HG02610 (cell line): Measurements from ENCODE around the gene LAMA2.
"Not testable (repeated sequence)": the region's sequence is repeated elsewhere in the genome, so short reads cannot be mapped to it uniquely, and the experiment has no call there.

Experiments
- ATAC-seq: cut with Tn5 transposase; IDR thresholded peaks from one replicate; pipeline ENCODE4 v1.9.1; 2021; ENCODE audit warnings: mild to moderate bottlenecking, moderate library complexity; ENCODE audit not compliant: unreplicated experiment

Gene LAMA2

GRCh38 chr6:129059650-129060049 lies 176.7 kb downstream of the LAMA2 start:
- no peak for ATAC-seq

- ATAC-seq: no peak
Measured at GRCh38 chr6:129069006-129069405, 186.1 kb downstream of the LAMA2 start.

DNA sequence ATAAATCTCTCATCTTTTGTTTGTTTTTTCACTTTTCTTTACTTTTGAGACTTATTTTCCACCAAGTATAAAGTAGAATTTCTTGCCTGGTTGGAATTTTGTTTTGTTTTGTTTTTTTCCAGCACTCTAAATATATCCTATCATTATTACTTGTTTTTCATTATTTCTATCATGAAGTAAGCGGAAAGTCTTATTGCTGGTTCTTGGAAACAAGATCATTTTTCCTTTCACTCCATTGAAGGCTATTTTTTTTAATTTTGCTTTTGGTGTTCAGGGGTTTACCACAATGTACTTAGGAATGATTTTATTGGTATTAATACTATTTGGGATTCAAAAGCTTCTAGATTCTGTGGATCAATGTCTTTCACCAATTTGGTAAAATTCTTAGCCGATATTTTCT lies 190.1 kb downstream of the LAMA2 start:
- ATAC-seq: no peak

DNA sequence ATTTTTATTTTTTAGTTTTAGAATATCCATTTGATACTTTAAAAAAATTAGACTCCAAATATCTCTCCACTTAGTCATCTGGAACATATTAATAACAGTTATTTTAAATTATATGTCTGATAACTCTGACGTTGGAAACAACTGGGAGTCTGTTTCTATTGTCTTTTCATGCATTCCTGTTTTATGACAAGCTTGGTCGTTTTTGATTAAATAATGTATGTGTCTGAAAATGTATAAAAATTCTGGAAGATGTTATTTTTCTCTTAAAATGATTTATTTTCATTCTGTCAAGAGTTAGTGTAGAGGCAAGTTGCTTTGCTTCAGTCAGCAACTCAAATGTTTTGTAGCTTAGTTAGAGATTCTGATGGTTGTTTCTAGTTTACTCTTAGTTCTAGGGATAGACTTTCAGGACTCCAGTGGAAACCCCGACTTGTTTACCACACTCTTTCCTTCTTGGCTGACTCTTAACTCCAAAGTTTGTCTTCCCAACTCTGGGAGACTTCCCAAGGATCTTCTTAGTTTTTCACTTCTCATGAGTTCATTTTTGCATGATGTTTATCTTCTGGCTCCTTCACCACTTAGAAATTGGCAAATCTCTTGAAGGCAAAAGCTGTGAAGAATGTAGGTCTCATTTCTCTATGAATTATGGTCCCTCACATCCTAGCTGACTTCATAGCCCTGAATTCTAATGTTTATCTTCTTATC lies 190.9 kb downstream of the LAMA2 start:
- no peak for ATAC-seq

GRCh38 chr6:129084406-129084805 lies 201.5 kb downstream of the LAMA2 start:
- ATAC-seq: no peak

GRCh38 chr6:129088481-129088880 lies 205.5 kb downstream of the LAMA2 start:
- not testable (repeated sequence) for ATAC-seq

- ATAC-seq: no peak
Measured at GRCh38 chr6:129089357-129089756, 206.4 kb downstream of the LAMA2 start.

DNA sequence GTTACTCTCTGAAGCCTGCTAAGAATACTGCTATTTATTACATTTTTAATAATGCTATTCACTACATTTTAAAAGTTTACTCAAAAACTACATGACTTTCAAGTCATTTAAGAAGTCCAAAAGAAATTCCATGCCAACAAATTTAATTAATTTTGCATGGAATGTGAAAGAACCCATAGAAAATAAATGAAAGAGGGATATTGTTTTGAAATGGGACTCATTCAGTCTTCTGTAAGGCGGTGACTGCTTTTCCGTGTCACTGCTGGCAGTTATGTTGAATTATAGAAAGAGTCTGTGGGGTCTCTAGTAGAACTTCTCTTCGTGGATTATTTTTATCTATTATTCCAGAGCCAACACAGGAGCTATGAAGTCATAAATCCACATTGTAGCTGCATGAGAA lies 211.2 kb downstream of the LAMA2 start:
- no peak for ATAC-seq

GRCh38 chr6:129096651-129097290 lies 213.8 kb downstream of the LAMA2 start:
- no peak for ATAC-seq

DNA sequence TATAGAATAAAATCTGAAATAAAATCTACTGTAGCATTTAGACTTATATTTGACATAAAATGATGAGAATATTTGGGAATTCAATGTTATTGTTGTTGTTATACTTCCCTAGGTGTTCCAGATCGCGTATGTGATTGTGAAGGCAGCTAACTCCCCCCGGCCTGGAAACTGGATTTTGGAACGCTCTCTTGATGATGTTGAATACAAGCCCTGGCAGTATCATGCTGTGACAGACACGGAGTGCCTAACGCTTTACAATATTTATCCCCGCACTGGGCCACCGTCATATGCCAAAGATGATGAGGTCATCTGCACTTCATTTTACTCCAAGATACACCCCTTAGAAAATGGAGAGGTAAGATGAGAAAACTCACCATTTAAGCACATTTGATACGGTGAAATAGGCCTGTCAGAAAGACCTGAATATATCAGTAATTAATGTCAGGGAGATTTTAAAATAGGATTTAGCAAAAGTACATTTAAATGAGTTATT lies 215.2 kb downstream of the LAMA2 start:
- no peak for ATAC-seq

DNA sequence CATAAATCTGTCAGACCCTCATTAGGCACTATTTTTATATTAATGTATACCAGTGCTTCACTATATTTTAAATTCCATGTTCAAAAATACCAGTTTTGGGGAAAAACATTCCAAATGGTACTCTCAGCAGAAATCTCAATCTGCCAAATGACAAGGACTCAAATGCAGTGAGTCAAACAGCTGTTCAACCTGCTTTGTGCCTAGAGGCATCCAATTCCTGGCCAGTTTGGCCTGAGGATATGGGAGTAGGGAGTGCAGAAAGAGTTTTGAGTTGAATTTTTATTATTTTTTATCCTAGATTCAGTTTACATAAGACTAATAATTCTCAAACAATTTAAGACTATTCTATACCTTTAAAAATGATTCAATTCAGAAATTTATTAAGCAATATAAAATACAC lies 216.8 kb downstream of the LAMA2 start:
- ATAC-seq: no peak

- no peak for ATAC-seq
Measured at GRCh38 chr6:129100164-129100563, 217.2 kb downstream of the LAMA2 start.

DNA sequence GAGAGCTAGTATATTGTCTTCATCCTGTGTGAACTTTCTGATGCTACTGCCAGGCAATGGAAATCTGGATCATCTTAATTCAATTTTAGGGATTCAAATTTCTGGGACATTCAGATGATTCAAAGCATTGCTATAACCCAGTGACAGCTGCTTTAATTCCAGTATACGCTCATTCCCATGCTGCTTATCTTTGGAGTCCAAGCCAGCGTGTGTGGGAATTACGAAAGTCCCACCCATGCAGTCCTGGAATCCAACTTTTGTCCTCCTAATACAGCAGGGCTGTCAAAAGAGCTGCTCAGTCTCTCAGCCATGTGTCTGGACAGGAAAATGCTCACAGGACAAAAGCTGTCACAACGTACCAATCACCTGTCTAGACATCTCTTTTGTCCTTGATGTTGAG lies 219.8 kb downstream of the LAMA2 start:
- ATAC-seq: no peak

- ATAC-seq: no peak
Measured at GRCh38 chr6:129104131-129104530, 221.2 kb downstream of the LAMA2 start.

DNA sequence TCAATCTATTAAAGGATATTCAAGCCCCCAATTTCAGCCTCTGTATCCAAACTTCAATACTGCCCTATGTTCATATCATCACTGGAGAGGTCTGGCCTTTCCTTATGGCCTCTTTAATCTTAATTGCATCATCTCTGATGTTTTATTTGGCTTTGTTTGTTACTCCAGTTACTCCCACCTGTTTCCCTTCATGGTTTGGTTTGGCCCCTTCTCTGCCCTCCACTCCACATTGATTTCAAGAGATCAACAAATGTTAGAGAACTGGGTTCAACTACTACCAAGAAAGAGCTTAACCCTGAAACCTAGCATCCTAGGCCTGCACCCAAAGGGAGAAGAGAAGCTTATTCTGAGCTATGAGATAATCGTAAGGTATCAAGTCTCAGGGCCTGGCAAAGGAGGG lies 221.6 kb downstream of the LAMA2 start:
- ATAC-seq: no peak

DNA sequence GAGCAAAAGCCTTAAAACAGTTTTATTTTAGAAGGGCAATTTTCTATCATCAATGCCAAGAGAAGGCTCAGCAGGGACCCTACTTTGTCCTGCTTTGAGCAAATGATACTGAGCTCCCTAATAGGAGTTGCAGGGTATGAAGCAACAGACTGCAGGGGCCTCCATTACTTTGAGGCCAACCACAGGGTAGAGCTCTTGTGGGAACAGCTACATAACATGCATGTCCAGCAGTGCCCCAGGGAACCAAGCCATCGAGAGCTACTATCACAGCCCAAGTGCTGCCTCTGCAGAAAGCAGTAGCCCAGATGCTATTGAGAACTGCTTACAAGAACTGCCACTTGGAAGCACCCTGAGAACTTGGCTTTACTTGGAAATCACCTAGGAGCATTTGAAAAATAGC lies 222.1 kb downstream of the LAMA2 start:
- ATAC-seq: no peak

GRCh38 chr6:129105793-129106192 lies 222.9 kb downstream of the LAMA2 start:
- ATAC-seq: no peak

DNA sequence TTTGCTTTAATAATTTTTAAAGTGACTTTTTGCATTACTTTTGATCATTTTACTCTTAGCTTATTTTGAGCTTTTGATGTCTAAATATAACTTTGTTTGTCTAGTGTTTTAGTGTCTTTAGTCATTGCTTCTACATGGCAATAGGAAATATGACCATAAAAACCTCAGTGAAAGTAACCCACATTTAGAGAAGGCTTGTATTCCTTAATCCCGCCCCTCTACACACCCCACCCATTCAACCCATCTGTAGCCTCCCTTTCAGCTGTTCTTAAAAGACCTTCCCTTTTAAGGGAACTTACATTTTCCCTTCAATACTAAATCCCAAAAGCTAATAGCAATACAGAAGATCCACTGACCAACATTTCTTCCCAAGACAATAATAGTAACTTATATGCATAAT lies 225.4 kb downstream of the LAMA2 start:
- no peak for ATAC-seq

- no peak for ATAC-seq
Measured at GRCh38 chr6:129110690-129111343, 227.9 kb downstream of the LAMA2 start.

DNA sequence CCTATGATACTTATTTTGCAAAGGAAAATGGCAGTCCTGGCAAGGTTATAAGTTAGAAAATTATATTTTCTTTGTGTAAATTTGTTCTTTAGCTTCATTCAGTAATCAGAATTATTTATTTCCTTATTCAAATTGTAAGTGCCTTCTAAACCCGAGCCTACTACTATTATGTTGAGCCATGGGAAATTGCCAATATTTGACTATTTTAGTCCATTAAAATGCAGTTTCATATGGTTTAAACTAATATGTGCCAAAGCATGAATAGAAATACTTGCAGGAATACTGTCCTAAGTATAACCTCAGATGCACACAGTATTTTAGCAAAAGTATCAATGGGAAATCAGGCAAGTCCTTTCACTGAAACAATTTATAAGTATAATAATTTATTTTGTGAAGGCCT lies 228.4 kb downstream of the LAMA2 start:
- no peak for ATAC-seq

DNA sequence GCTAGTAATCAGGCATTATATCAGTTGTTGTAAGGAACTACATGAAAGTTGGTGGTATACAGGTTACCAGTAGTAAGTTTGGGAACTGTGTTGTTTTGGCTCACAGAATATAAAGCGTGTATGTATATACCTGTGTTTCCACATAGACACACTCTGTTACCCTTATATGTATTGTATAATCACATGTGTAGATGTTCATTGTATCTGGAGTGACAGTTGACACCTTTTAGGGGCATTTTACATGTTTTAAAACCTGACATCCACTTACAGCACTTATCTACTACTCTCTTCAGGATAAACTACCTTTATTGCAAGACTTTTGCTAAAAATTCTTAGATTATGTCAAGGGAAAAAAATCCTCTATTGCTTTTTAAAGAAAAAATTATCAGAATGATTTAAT lies 228.9 kb downstream of the LAMA2 start:
- ATAC-seq: no peak

GRCh38 chr6:129112591-129112990 lies 229.7 kb downstream of the LAMA2 start:
- no peak for ATAC-seq
